KG1 (cell line): ENCODE results near the gene NAA30.

Experiments
- DNase-seq: peaks from one replicate; lab custom pipeline; 2025; lab: John Stamatoyannopoulos, UW

NAA30 gene

DNA sequence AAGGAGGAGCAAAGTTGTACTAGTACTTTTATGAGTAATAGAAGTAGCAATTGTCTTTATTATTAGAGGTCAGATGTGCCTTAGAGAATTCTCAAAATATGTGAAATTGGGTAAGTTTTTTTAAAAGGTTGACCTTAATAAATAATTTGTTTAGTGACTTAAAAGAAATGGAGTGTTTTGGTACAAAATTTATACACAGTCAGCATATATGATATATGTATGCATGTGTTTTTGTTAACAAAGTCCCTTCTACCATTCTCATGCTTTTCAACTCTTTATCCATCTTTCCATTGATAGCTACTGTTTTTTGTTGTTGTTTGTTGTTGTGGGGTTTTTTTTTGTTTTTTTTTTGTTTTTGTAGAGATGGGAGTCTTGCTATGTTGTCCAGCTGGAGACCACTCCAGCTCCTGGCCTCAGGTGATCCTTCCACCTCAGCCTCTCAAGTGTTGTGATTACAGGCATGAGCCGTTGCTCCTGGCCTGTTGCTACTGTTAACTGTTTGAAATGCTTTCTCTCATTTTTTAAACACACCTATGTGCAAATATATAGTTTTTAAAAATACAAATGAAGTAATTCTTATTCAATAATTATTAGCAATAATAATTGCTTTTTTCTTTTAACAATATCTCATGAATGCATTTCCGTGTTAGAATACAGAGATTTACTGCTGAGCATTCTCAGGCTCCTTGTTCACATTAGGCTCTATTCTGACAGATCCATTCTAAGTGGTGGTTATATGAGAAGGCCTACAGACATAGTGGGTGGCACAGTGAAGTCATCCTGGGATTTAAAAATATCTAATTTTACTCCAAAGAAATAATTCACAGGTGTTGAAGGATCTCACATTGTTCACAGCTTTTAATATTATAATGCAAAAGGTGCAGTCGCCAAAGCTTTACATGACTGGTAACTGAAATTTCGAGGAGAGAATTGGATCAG is 10.4 kb downstream of the NAA30 start:
- DNase-seq = no peak

DNA sequence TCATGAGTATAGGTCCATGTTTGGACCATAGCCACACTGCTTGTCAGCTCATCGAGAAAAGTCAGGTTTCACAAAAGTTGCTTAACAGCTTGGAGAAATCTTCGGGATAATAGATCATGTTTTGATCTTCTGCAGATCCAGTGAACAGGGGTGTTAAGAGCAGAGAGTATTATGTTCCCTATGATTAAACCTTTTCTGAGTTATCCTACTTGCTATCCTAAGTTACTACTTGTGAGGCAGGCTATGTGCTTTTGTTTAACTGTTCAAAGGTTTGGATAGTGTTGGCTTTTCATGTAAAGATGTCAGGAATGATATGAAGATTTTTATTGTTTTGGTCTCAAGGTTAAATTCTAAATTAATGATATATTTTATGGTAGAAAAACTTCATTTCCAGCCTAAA is 11.1 kb downstream of the NAA30 start:
- no peak for DNase-seq

DNA sequence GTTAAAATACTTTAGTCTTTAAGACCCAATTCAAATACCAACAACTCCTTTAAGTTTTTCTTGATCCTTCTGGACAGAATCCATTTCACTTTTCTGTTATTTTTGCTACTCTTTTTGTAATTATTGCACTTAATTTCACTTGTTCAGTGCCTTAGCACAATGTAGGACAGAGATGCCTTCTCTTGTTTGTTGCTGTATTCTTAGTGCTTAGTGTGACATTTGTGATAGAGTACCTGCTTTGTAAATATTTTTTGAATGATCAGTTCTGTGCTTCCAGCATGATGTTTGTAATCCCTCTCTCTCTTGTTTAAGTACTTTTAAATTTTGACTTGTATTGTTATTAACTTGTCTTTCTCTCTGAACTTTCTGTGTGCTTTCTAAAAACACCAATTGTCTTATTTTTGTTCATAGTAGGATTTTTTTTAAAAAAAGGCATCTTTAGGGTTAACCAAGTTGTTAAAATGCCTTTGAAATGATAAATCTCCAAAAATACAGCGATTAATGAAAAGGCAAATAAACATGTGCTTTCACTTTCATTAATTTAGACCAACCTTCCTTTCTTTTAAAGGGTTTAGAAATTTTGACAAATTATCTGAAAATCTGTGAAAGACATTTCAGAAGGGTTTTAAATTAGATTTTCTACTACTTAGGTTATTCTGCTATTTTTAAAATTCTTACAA is 11.9 kb downstream of the NAA30 start:
- no peak for DNase-seq

DNA sequence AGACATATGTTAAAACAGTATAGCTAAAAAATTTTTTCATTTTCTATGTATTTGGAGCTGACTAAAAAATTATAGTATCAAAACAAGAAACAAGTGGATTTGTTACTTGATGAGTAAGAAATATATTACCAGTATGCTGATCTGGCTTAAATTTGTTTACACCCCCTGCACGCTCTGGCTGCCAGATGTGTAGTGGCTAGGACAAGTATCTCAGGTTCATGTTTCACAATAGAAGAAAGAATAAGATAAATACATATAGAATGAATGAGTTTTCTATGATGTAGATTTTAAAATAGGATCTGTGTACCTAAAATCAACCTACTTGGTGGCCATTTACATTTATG is 13.1 kb downstream of the NAA30 start:
- DNase-seq = no peak

DNA sequence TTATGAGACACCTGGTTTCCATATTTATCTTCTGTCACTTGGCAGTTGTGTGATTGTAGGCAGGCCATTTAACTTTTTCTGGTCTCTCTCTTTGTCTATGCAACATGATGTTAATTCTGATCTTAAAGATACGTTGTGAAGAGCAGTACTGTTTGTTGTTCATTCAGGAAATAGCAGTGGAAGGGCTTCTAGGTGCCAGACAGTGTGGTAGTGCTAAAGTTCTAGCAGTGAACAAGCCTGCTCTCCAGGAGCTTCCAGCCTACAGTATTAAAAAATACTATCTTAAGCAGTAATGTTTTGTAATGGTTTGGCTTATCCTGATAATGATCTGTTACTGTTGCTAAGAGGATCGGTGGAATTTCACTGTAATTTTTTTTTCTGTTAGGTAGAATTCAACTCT is 15.2 kb downstream of the NAA30 start:
- DNase-seq = no peak

DNA sequence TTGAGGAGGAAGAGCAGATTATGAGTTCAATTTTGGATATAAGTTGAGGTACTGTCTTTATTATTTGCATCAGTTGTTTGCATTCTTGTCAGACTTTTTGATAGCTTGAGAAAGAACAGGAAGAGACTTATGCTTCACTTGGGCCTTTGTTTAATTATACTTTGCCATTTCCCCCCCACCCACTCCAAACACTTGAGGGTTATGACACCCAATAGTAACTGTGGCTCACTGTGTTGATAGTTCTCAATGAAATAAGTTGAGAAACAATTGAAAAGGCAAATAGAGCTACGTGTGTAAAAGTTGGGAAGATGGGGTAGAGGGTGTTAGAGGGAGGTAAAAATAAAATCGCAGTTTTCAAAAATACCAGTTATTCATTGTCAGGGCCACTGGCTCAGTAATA is 17.7 kb downstream of the NAA30 start:
- DNase-seq = no peak

DNA sequence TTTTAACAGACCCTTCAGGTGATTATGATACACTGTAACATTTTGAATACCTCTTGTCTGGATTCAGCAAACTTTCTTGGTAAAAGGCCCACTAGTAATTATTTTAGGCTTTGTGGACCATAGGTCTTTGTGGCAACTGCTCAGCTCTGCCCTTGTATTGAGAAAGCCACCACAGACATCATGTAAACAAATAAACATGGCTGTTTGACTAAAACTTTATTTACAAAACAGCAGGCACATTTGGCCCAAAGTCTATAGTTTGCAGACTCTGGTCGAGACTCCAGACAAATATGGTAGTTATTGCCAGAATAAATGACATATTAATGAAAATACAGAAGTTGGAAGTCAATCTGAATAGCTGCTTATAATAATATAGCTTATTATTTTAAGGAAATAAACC is 18.2 kb downstream of the NAA30 start:
- no peak for DNase-seq

DNA sequence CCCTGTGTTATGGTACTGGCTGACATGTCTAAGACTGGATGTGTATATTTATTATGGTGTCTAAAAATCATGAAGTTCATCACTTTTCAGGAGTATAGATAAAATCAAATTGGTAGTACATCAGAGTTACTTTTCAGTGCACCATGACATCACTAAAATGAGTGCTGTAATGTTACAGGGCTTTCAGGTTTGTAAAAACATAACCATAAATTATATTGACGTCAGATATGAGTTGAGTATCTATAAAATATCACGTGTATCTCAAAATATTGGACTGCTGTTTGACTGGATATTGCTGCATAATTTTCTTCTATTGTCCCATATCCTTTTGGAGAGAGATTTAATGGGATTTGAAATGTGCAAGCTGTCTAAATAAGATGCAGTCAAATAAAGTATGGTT is 22.0 kb downstream of the NAA30 start:
- no peak for DNase-seq

DNA sequence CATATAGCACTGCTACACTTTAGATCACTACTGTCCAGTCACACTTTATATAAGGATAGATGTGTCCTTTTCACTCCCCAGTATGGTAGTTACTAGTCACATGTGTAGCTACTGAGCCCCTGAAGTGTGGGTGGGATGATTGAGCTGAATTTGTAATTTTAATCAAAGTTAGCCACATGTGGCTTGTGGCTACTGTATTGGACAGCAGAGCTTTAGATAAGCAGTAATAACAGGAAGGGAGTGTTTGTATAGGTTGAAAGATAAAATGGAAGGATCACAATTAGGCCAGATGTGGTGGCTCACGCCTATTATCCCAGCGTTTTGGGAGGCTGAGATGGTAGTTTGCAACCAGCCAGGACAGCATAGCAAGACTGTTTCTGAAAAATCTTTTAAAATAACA is 23.5 kb downstream of the NAA30 start:
- no peak for DNase-seq

DNA sequence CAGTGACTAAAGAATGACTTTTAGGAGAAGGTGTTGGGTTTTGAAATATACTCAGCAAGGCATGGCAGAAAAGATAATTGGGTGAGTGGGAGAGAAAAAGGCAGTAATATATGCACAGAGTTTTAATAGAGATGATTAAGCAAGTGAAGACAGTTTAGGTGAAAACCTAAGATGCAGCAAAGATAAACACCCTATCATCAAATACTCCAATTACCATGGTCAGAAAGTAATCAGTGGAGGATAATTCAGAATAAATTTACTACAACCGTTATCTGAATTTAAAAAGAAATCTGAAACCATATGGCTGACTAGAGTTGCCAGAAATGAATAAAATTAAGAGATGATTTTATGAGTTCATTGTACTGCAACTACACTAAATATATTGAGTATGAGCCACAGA is 26.8 kb downstream of the NAA30 start:
- DNase-seq = no peak

DNA sequence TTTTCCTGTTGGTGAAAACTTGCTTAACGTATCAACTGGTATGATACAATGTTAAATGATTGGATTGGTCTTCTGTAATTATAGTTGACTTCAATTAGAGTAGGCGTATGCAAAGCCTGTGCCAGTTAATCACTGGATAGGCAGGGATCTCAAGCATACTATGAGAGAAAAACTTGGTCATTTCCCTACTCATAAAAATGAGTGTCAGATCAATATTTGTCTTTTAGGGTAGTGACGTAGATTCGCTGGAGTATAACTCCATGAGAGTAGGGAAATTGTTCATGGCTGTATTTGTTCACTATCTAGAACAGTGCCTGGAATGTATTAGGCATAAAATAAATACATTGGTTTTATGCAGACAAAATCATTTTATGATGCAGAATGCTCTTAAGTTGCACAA is 28.6 kb downstream of the NAA30 start:
- DNase-seq = no peak

DNA sequence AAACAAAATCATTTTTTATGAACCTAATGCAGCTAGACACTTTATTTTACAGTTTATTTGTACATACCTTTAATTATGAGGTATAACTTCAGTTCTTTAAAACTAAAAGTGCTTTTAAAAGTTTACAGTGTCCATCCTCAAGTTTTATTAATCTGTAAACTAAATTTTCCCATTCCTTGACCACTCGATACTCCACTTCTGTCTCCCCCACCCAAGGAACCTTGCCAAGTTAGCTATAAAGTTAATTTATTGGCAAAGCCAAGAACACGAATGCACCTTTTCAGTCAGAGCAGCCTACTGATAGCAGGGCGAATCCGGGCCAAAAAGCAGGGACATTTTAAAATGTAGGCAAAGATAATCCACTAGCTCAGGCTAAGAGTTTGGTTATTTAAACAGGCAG is 29.6 kb downstream of the NAA30 start:
- DNase-seq = no peak

DNA sequence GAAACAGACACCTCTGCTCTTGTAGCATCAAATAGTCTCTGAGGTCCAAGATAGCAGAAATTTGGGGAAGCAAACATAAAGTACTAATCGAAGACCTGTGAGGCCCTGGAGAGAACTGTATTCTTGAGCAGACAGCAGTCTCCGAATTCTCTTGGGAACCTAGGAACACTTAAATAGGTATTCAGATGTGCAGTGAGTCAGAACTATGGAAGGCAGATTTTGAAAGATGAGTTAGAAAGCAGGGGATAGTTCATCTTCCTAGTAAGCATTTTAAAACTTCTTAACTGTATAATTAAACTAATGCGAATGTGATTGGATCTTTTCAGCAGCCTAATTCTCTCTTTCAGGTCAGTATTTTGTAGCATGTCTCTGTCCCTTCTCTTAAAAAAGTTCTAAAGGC is 30.6 kb downstream of the NAA30 start:
- no peak for DNase-seq

DNA sequence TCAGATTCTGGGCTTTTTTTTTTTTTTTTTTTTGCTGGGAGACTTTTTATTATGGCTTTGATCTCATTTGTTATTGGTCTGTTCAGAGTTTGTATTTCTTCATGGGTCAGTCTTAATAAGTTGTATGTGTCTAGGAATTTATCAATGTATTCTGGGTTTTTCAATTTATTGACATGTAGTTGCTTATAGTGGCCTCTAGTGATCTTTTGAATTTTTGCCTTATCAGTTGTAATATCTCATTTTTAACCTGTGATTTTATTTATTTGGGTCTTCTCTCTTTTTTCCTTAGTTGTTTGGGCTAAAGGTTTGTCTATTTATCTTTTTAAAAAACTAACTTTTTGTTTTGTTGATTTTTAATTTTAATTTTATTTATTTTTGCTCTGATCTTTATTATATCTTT is 45.5 kb downstream of the NAA30 start:
- DNase-seq = no peak

DNA sequence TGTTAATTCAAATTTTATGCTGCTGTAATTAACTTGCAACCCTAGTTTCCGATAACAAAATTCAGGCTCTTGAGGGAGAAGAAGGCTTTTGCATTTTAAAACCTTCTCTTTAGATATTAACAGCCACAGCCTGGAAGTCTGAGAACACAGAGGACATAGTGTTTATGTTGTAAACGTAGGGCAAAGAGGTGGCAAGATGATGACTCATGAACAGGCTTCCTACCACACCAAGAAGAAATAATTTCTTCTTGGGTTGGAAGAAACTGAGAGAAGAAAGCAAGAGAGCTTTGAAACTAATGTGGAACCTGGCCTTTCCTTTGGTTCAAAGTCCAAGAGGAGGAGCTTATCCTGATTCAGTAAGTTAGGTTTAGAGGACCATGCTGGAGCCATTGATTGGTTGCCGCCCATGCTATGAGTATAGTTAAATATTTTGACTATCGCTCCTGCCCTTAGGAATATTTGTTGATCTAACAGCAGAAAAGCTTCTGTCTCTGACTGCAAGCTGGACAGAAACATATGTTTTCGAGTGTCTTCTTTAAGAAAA is 71.5 kb downstream of the NAA30 start:
- DNase-seq = no peak

DNA sequence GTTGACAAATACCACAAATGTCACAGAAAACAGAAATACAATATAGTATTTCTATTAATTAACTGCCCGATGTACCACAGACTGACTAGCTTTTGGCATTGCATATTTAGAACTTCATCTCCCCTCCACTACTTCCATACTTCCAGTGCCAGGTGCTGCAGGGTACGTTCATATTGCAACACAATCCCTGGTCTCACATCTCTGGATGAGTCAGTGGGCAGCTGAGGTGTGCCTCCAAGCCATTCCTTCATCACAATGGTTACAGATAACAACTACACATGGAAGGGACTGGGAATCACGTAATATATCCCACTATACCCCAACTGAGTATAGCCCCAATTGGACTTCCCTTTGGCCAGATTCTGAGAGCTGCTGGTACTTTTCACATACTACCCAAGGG is 72.2 kb downstream of the NAA30 start:
- DNase-seq = no peak

DNA sequence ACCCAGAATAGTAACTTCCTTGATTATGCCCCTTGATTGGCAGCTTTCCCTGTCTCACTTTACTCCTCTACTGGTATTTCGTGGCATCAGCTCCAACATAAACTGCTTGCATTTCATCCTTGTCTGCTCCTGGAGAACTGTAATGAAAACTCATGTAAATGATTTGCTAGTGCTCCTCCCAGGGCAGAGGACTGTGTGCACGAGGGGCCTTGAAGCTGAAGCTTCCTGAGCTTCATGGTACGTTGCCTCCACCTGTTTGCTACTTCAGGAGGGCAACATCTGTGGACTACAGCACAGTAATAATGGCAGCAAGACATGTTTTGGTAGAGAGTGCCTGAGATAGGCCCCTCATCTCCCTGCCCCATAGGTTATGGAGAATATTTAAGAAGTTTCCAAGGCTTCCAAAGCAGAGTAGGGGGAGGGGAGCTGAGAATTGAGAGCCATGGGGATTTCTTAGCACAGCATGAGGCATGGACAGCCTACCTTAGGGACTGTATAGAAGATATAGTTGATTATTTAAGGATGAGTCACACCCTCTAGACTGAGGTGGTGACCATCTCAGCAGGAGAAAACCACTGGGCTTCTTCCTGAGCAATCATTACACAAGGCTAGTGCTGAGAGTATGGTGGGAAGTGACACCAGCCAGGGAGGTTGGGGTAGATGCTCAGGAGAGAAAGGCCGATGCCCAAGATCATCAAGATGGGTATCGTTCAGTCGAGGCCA is 73.8 kb downstream of the NAA30 start:
- no peak for DNase-seq
